HG03558 (cell line): ENCODE results near the gene SLC36A2.

Source experiments
- ATAC-seq: cut with Tn5 transposase; IDR thresholded peaks from one replicate; pipeline ENCODE4 v1.9.1; 2021; ENCODE audit warnings: moderate number of reproducible peaks; ENCODE audit not compliant: unreplicated experiment; ENCODE audit errors: extremely low read depth

The SLC36A2 gene

GRCh38 chr5:151286246-151286645, 61.1 kb downstream of the SLC36A2 start:
- ATAC-seq = no peak

GRCh38 chr5:151285683-151286082, 61.7 kb downstream of the SLC36A2 start:
- ATAC-seq = no peak

- ATAC-seq = no peak
Measured at GRCh38 chr5:151284392-151284967, 62.9 kb downstream of the SLC36A2 start.

- ATAC-seq = no peak
Measured at GRCh38 chr5:151283120-151283825, 64.1 kb downstream of the SLC36A2 start.

- ATAC-seq = no peak
Measured at GRCh38 chr5:151281001-151281639, 66.2 kb downstream of the SLC36A2 start.

GRCh38 chr5:151280443-151280842, 66.9 kb downstream of the SLC36A2 start:
- ATAC-seq = no peak

GRCh38 chr5:151278845-151279244, 68.5 kb downstream of the SLC36A2 start:
- ATAC-seq = no peak

GRCh38 chr5:151275803-151276202, 71.6 kb downstream of the SLC36A2 start:
- no peak for ATAC-seq

GRCh38 chr5:151274666-151275065, 72.7 kb downstream of the SLC36A2 start:
- ATAC-seq = no peak

GRCh38 chr5:151271336-151271735, 76.0 kb downstream of the SLC36A2 start:
- ATAC-seq = no peak

GRCh38 chr5:151270599-151270998, 76.8 kb downstream of the SLC36A2 start:
- ATAC-seq = peak; percentile 93

GRCh38 chr5:151267491-151268260, 79.7 kb downstream of the SLC36A2 start:
- no peak for ATAC-seq
